Astrocyte (in vitro differentiated cells and primary cell): ENCODE data around the gene FKRP.

Experiments
- CTCF ChIP-seq: IDR thresholded peaks from 2 replicates; pipeline ENCODE4 v1.5.1; 2011; ENCODE audit warnings: low read depth, mild to moderate bottlenecking, inconsistent platforms, low read length, moderate library complexity; ENCODE audit not compliant: insufficient read depth
- EZH2 ChIP-seq: IDR thresholded peaks from 2 replicates; pipeline ENCODE4 v1.6.1; 2012; ENCODE audit warnings: mild to moderate bottlenecking, low read length, inconsistent platforms; ENCODE audit not compliant: insufficient read depth

GRCh38 chr19:46785054-46785979, 39.5 kb downstream of the FKRP start:
- TF ChIP-seq CTCF (no peak), EZH2 (no peak)
